Retinal pigment epithelial cell (primary cell): ENCODE measurements around the gene USP54.
A peak's percentile ranks its signal among the peaks of the same experiment; 100 is the strongest.

Experiments used
- DNase-seq: peaks from one replicate; pipeline ENCODE4 v3.0.0-alpha.2; 2010; ENCODE audit warnings: low read depth
- H3K4me3 ChIP-seq: 2 replicates; pipeline ENCODE4 v1.5.1; 2011; ENCODE audit warnings: mild to moderate bottlenecking, low read length, control low read depth, moderate library complexity
- CTCF ChIP-seq: conservative IDR thresholded peaks from 2 replicates; pipeline ENCODE4 v1.5.1; 2011; ENCODE audit warnings: low read depth, low read length, control low read depth, inconsistent platforms

The USP54 gene

GRCh38 chr10:73529089-73529832 is 61.9 kb downstream of the USP54 start:
- DNase-seq = no peak
- H3K4me3 ChIP-seq = no peak overlapping the region
- TF ChIP-seq CTCF = peak; percentile 82

- DNase-seq = no peak
- no peak for TF ChIP-seq CTCF
- no peak overlapping the region for H3K4me3 ChIP-seq
Observed at GRCh38 chr10:73522263-73522662, 68.9 kb downstream of the USP54 start.

- no peak for DNase-seq
- no peak for TF ChIP-seq CTCF
- no peak overlapping the region for H3K4me3 ChIP-seq
Observed at GRCh38 chr10:73519336-73519735, 71.8 kb downstream of the USP54 start.

GRCh38 chr10:73517166-73517888 is 73.8 kb downstream of the USP54 start:
- TF ChIP-seq CTCF = no peak
- DNase-seq = peak; percentile 26
- no peak overlapping the region for H3K4me3 ChIP-seq

GRCh38 chr10:73512207-73512743 is 78.9 kb downstream of the USP54 start:
- no peak for TF ChIP-seq CTCF
- no peak for DNase-seq
- H3K4me3 ChIP-seq = no peak overlapping the region

GRCh38 chr10:73509695-73510094 is 81.4 kb downstream of the USP54 start:
- no peak for TF ChIP-seq CTCF
- no peak for DNase-seq
- H3K4me3 ChIP-seq = no peak overlapping the region

- H3K4me3 ChIP-seq = no peak overlapping the region
- no peak for TF ChIP-seq CTCF
- no peak for DNase-seq
Observed at GRCh38 chr10:73506491-73506890, 84.7 kb downstream of the USP54 start.
